Loucy (cell line): ENCODE results near the gene PHOSPHO1.

ENCODE experiments used
- H2AFZ ChIP-seq: fragments of 200-600 bp; sonication (generic); 2 replicates; pipeline ENCODE4 v1.6.0; 2016; ENCODE audit warnings: antibody characterized with exemption, mild to moderate bottlenecking, low read length, moderate library complexity
- H3F3A ChIP-seq: fragments of 200-600 bp; 2 replicates; pipeline ENCODE4 v1.6.0; 2016; ENCODE audit warnings: antibody characterized with exemption, low read depth, mild to moderate bottlenecking
- H3K27me3 ChIP-seq: fragments of 200-600 bp; sonication (generic); 2 replicates; pipeline ENCODE4 v1.6.1; 2014; ENCODE audit warnings: low read length, mild to moderate bottlenecking; ENCODE audit not compliant: insufficient read depth, poor library complexity, severe bottlenecking
- H3K36me3 ChIP-seq: fragments of 200-600 bp; sonication (generic); 2 replicates; pipeline ENCODE4 v1.6.1; 2016; ENCODE audit warnings: low read length; ENCODE audit not compliant: insufficient read depth
- H3K4me1 ChIP-seq: fragments of 200-600 bp; sonication (generic); 2 replicates; pipeline ENCODE4 v1.5.1; 2014; ENCODE audit warnings: low read length, mild to moderate bottlenecking; ENCODE audit not compliant: insufficient read depth, poor library complexity, severe bottlenecking
- H3K4me2 ChIP-seq: fragments of 200-600 bp; sonication (generic); 2 replicates; pipeline ENCODE4 v1.6.0; 2014; ENCODE audit warnings: antibody characterized with exemption, low read length, low read depth, mild to moderate bottlenecking; ENCODE audit not compliant: poor library complexity, severe bottlenecking
- H3K4me3 ChIP-seq: fragments of 200-600 bp; sonication (generic); 2 replicates; pipeline ENCODE4 v1.5.1; 2014; ENCODE audit warnings: low read length, mild to moderate bottlenecking, mixed read lengths; ENCODE audit not compliant: poor library complexity, severe bottlenecking
- H3K79me2 ChIP-seq: fragments of 200-600 bp; sonication (generic); 2 replicates; pipeline ENCODE4 v1.6.1; 2014; ENCODE audit warnings: low read length; ENCODE audit not compliant: insufficient read depth
- H3K9ac ChIP-seq: fragments of 200-600 bp; sonication (generic); 2 replicates; pipeline ENCODE4 v1.6.0; 2014; ENCODE audit warnings: mild to moderate bottlenecking, low read depth, low read length, moderate library complexity; ENCODE audit not compliant: poor library complexity, severe bottlenecking
- H3K9me2 ChIP-seq: fragments of 200-600 bp; sonication (generic); replicated peaks from 2 replicates; pipeline ENCODE4 v1.6.1; 2016; ENCODE audit warnings: low read depth, low read length, mixed read lengths
- H3K9me3 ChIP-seq: fragments of 200-600 bp; sonication (generic); 2 replicates; pipeline ENCODE4 v1.6.1; 2014; ENCODE audit warnings: mild to moderate bottlenecking, antibody characterized with exemption, low read length, low read depth; ENCODE audit not compliant: insufficient read depth
- H4K20me1 ChIP-seq: fragments of 200-600 bp; sonication (generic); 2 replicates; pipeline ENCODE4 v1.6.0; 2014; ENCODE audit warnings: antibody characterized with exemption, low read length, mild to moderate bottlenecking; ENCODE audit not compliant: insufficient read depth, poor library complexity, severe bottlenecking
- EZH2phosphoT487 ChIP-seq: fragments of 200-600 bp; IDR thresholded peaks from 2 replicates; pipeline ENCODE4 v1.6.1; 2018; ENCODE audit warnings: antibody characterized with exemption, mild to moderate bottlenecking, moderate library complexity, borderline replicate concordance
- TF ChIP-seq, protein P1 (sequence below): fragments of 200-600 bp; sonication (generic); conservative IDR thresholded peaks from 2 replicates; pipeline ENCODE4 v1.5.1; 2014; ENCODE audit warnings: mild to moderate bottlenecking, antibody characterized with exemption, low read length

Gene PHOSPHO1

DNA sequence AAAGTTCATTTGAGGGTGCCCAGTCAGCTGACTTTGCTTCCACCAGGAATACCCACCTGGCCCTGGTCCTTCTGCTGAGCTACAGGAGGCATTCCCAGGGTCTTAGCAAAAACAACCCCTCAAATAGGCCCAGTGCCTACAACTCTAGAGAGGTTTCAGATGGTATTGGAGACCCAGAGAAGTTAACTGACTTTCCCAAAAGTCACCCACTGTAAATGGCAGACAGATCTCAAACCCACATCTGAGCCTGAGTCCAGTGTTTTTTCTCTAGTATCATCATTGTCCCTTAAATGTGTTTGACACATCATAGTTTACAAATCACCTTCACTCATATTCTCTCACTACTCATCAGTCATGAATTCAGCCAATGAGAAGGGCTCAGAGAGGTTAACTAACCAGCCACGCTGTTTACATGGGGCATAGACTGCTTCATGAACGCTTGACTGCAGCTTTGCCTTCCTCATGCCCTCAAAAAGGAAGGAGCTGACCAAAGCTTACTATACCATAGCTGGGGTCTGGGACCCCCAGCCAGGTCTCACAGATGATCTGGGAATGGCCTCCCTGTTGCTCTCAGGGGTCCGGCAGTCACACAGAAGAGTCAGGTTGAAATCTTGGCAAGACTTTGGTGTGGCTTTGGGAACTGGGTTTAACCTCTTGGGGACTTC is 3.7 kb downstream of the PHOSPHO1 start:
- H3K4me3 ChIP-seq, result no peak overlapping the region
- no peaks in the 10 kb centered on the region for H4K20me1 ChIP-seq
- H2AFZ ChIP-seq, result no peak overlapping the region
- H3K79me2 ChIP-seq, result no peaks in the 10 kb centered on the region
- no peaks in the 10 kb centered on the region for H3K27me3 ChIP-seq
- H3K4me2 ChIP-seq, result no peak overlapping the region
- H3K36me3 ChIP-seq, result peaks cover 4% of the 10 kb centered on the region; the same call in 1 of the 2 replicates
- peaks cover 8% of the 10 kb centered on the region for H3K4me1 ChIP-seq
- H3K9me3 ChIP-seq, result no peaks in the 10 kb centered on the region
- H3F3A ChIP-seq, result no peaks in the 10 kb centered on the region
- no peak overlapping the region for H3K9ac ChIP-seq
- H3K9me2 ChIP-seq, result no peaks in the 10 kb centered on the region
- TF ChIP-seq EZH2phosphoT487, result no peak
- TF ChIP-seq, protein P1, sequence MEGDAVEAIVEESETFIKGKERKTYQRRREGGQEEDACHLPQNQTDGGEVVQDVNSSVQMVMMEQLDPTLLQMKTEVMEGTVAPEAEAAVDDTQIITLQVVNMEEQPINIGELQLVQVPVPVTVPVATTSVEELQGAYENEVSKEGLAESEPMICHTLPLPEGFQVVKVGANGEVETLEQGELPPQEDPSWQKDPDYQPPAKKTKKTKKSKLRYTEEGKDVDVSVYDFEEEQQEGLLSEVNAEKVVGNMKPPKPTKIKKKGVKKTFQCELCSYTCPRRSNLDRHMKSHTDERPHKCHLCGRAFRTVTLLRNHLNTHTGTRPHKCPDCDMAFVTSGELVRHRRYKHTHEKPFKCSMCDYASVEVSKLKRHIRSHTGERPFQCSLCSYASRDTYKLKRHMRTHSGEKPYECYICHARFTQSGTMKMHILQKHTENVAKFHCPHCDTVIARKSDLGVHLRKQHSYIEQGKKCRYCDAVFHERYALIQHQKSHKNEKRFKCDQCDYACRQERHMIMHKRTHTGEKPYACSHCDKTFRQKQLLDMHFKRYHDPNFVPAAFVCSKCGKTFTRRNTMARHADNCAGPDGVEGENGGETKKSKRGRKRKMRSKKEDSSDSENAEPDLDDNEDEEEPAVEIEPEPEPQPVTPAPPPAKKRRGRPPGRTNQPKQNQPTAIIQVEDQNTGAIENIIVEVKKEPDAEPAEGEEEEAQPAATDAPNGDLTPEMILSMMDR, result no peak

DNA sequence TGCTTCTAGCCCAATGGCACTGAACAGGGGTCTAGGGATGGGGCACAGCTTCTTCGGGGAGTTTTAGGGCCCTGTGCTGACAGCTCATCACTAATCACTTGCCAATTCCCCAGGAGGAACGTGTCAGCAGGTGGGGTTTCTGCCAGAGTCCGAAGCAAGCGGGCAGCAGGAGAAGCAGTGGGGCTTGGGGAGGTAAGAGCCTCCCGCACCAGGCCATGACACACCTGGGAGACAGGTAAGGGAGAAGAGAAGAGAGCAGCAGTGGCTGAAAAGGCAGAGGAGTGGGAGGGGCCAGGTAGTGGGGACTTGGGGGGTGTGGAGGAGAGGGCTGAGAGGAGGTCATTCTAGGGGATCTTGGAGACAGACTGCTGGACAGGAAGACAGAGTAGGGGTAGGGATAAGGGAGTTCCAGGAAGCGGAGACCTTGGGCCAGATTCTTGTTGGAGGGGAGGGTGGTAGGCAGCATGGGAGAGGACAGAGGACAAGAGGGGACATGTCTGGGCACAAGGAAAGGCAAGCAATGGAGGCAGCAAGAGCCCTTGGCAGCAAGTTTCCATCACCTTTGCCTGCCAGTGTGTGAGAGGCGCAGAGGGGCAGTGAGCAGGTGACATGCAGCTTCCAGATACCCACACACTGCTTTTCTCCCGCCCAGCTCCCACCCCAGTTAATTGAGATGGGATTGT is 4.9 kb downstream of the PHOSPHO1 start:
- H3K4me1 ChIP-seq, result peaks cover 3% of the 10 kb centered on the region

DNA sequence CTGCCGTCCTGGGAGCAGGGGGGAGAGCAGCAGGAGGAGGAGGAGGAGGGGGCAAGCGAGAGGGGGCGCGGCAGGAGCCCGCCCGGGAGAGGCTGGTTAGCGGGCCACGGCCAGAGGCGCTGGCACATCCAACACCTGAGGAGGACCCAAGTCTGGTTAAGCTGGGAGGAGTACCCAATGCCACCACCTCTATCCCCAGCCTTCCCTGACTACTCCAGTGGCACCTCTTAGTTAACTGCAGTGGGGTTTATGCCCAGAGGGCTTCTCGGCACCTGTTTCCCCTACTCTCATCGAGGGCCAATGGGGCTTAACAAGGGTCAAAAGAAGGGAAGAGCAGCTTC is 5.6 kb downstream of the PHOSPHO1 start:
- H3K9ac ChIP-seq, result no peak overlapping the region

More for the DNA sequence above, 4.9 kb downstream of the PHOSPHO1 start:
- Histone ChIP-seq H3K9ac (no peak overlapping the region), H4K20me1 (no peaks in the 10 kb centered on the region), H3K27me3 (no peaks in the 10 kb centered on the region), H3K79me2 (no peaks in the 10 kb centered on the region), H3K4me3 (no peak overlapping the region), H3K4me2 (no peak overlapping the region), H3K36me3 (peaks cover 4% of the 10 kb centered on the region; the same call in 1 of the 2 replicates), H3K9me3 (no peaks in the 10 kb centered on the region), H2AFZ (no peak overlapping the region), H3F3A (no peaks in the 10 kb centered on the region), H3K9me2 (no peaks in the 10 kb centered on the region)
- TF ChIP-seq, protein P1, result no peak
- TF ChIP-seq EZH2phosphoT487, result no peak

More for the DNA sequence above, 5.6 kb downstream of the PHOSPHO1 start:
- no peaks in the 10 kb centered on the region for H3K27me3 ChIP-seq
- H3K36me3 ChIP-seq, result peaks cover 4% of the 10 kb centered on the region; the same call in 1 of the 2 replicates
- no peak overlapping the region for H2AFZ ChIP-seq
- no peaks in the 10 kb centered on the region for H3F3A ChIP-seq
- H3K9me2 ChIP-seq, result no peaks in the 10 kb centered on the region
- H3K9me3 ChIP-seq, result no peaks in the 10 kb centered on the region
- TF ChIP-seq EZH2phosphoT487, result no peak
- TF ChIP-seq, protein P1, result no peak
- no peak overlapping the region for H3K4me3 ChIP-seq
- H3K4me2 ChIP-seq, result no peak overlapping the region
- no peaks in the 10 kb centered on the region for H4K20me1 ChIP-seq
- H3K79me2 ChIP-seq, result no peaks in the 10 kb centered on the region
- no peaks in the 10 kb centered on the region for H3K4me1 ChIP-seq
